ENCODE measurements around the gene TGFB1I1.
"Not testable (repeated sequence)": the region's sequence is repeated elsewhere in the genome, so short reads cannot be mapped to it uniquely, and the experiment has no call there.

Gene TGFB1I1

DNA sequence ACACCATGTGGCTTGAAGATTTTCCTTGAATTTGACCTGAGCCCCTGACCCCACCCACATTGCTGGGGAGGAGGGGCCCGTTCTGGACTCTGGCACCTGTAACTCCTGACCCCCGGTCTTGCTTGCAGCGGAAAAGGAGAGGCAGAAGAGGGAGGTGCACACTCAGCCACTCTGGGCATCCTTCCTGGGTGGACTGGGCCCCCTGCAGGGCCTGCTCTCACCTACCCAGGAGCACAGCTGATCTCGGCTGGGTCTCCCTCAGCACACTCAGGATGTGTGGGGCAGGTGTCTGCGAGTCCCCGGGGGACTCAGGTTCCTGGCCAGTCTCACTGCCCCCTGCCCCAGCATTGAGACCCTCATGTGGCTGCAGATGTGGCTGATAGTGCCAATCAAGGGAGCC, 51.8 kb downstream of the TGFB1I1 start:
- not testable (repeated sequence) for DNase-seq

- no peak for DNase-seq
Observed at GRCh38 chr16:31525113-31525512, 53.2 kb downstream of the TGFB1I1 start.
